GM19468 (cell line): ENCODE measurements around the gene LEMD2.

Source experiments
- ATAC-seq: cut with Tn5 transposase; IDR thresholded peaks from one replicate; pipeline ENCODE4 v1.9.1; 2021; ENCODE audit warnings: mild to moderate bottlenecking, moderate library complexity, moderate number of reproducible peaks; ENCODE audit not compliant: unreplicated experiment; ENCODE audit errors: extremely low read depth

LEMD2 gene

GRCh38 chr6:33778444-33779121 is 10.3 kb downstream of the LEMD2 start:
- ATAC-seq = no peak

- ATAC-seq = no peak
Measured at GRCh38 chr6:33777398-33778388, 11.2 kb downstream of the LEMD2 start.

- no peak for ATAC-seq
Measured at GRCh38 chr6:33776764-33777163, 12.2 kb downstream of the LEMD2 start.

- ATAC-seq = no peak
Measured at GRCh38 chr6:33776186-33776585, 12.7 kb downstream of the LEMD2 start.

GRCh38 chr6:33774774-33775173 is 14.2 kb downstream of the LEMD2 start:
- no peak for ATAC-seq

GRCh38 chr6:33772902-33773472 is 15.9 kb downstream of the LEMD2 start:
- no peak for ATAC-seq

- no peak for ATAC-seq
Measured at GRCh38 chr6:33772082-33772830, 16.7 kb downstream of the LEMD2 start.

GRCh38 chr6:33771146-33772081 is 17.5 kb downstream of the LEMD2 start:
- ATAC-seq = no peak

- no peak for ATAC-seq
Measured at GRCh38 chr6:33770833-33771145, 18.1 kb downstream of the LEMD2 start.

- ATAC-seq = no peak
Measured at GRCh38 chr6:33770124-33770832, 18.7 kb downstream of the LEMD2 start.

- no peak for ATAC-seq
Measured at GRCh38 chr6:33769248-33769821, 19.6 kb downstream of the LEMD2 start.

- no peak for ATAC-seq
Measured at GRCh38 chr6:33768644-33769120, 20.2 kb downstream of the LEMD2 start.

GRCh38 chr6:33766921-33767907 is 21.7 kb downstream of the LEMD2 start:
- no peak for ATAC-seq

GRCh38 chr6:33765368-33765767 is 23.6 kb downstream of the LEMD2 start:
- no peak for ATAC-seq

- no peak for ATAC-seq
Measured at GRCh38 chr6:33764036-33764435, 24.9 kb downstream of the LEMD2 start.

GRCh38 chr6:33763483-33763882 is 25.4 kb downstream of the LEMD2 start:
- ATAC-seq = no peak

- no peak for ATAC-seq
Measured at GRCh38 chr6:33762713-33763112, 26.2 kb downstream of the LEMD2 start.
